ENCODE measurements around the gene DPM1.

DNA sequence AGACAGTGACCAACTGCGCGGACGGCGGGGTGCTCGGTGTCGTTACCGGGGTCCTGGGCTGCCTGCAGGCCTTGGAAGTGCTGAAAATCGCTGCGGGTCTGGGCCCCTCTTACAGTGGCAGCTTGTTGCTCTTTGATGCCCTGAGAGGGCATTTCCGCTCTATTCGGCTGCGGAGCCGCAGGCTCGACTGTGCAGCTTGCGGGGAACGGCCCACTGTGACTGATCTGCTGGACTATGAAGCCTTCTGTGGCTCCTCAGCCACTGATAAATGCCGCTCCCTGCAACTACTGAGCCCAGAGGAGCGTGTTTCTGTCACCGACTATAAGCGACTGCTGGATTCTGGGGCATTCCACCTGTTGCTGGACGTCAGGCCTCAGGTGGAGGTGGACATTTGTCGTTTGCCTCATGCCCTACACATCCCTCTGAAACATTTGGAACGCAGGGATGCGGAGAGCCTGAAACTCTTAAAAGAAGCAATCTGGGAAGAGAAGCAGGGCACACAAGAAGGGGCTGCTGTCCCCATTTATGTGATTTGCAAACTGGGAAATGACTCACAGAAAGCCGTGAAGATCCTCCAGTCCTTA is 1.3 kb upstream of the DPM1 start:
- no peak for TF ChIP-seq CTCF (IDR thresholded peaks at IDR 0.05; ENCODE audit: extremely low read depth in 1 of 2, insufficient read depth in 1 of 2, low read depth in 1 of 2, low read length in 2 of 2)
- no peak for TF ChIP-seq POLR2A (IDR thresholded peaks at IDR 0.05; ENCODE audit: low read depth, low read length)
- TF ChIP-seq EZH2 (IDR thresholded peaks at IDR 0.05; ENCODE audit: borderline replicate concordance, low read depth, low read length, severe bottlenecking) = no peak
